OCI-M1 (cell line): Measurements from ENCODE around the gene ANKRD18A.
"Not testable (repeated sequence)": the region's sequence is repeated elsewhere in the genome, so short reads cannot be mapped to it uniquely, and the experiment has no call there.

ENCODE experiments used
- DNase-seq: peaks from one replicate; lab custom pipeline; 2025; lab: John Stamatoyannopoulos, UW

ANKRD18A gene

DNA sequence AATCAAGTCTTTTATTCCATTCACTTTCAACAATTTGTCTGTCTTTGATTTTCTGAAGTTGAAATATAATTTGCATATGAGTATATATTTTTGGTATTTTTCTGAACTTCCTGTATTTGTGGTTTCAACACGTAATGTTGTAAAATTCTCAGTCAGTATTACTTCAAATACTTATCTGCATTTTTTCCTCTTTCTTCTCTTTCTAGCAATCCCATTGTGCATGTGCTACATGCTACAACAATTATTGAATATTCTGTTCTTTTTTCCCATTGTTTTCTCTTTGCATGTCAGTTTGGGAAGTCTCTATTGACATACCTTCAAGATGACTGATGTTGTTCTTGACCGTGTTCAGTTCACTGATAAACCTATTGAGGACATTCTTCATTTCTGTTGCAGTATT, 5.6 kb upstream of the ANKRD18A start:
- no peak for DNase-seq

DNA sequence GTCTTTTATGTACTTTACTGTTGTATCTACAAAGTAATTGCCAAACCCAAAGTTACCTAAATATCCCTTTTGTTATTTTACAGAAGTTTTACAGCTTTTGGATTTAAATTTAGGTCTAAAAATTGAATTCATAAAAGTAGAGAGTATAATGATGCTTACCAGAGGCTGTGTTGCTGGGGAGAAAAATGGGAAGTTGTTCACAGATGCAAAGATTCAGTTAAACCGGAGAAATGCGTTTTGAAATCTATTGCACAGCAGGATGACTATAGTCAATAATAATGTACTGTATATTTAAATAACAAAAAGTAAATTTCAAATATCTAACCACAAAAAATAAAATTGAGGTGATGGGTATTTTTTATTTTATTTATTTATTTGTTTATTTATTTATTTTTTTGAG, 2.6 kb upstream of the ANKRD18A start:
- no peak for DNase-seq

DNA sequence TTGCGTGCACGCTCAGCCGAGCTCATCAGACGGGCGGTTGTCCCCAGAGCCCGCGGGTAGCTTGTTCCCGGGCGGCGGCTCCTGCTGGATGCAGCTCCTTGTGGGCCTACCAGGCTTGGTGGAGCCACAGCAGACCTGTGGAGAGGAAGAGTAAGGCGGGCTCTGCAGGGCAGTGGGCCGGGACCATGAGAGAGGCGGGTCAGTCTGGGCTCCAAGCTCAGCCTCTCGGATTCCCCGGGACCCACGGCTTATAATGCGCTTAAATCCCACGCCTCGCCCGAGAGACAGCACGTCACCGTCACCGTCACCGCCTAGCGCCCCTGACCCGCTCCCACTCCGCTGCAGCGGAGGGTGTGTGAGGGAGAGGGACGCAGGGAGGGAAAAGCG, 1.9 kb upstream of the ANKRD18A start:
- no peak for DNase-seq

DNA sequence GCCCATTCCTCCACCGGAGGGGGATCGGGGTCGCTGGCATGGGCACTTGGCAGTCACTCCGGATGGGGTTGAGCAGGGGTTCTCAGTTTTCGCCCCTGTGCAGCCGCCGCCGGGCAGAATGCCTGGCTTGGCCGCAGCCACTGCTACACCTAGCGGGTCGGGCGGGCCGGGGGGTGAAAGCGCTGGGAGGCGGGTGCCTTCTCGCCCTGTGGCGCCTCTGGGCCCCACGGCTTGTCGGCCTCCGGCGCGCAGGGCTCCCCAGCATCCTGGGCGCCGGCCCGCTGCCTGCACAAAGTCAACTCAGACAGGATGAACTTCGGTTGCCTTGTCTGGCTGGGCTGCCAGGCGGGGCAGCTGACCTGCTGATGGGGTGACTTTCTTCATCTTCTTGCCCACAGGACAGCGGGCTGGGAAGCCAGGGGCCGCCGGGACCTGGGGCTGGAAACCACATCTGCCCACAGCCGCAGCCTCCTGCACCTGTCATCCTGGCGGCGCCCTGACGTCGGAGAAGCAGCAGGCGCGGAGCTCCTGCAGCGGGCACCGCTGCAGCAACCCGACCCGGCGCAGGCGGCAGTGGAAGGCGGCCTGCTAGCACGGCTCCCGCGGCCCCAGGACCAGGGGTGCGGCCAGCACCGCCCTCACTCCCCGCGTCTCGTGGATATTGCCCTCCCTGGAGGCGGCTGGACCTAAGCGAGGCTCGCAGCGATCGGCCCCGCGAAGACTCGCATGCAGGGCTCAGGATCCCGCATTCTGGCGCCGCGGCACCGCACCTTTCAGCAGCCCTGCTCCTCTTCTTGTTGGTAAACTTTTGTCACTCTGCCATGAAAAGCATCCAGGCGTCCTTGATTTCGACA, 1.3 kb upstream of the ANKRD18A start:
- no peak for DNase-seq

DNA sequence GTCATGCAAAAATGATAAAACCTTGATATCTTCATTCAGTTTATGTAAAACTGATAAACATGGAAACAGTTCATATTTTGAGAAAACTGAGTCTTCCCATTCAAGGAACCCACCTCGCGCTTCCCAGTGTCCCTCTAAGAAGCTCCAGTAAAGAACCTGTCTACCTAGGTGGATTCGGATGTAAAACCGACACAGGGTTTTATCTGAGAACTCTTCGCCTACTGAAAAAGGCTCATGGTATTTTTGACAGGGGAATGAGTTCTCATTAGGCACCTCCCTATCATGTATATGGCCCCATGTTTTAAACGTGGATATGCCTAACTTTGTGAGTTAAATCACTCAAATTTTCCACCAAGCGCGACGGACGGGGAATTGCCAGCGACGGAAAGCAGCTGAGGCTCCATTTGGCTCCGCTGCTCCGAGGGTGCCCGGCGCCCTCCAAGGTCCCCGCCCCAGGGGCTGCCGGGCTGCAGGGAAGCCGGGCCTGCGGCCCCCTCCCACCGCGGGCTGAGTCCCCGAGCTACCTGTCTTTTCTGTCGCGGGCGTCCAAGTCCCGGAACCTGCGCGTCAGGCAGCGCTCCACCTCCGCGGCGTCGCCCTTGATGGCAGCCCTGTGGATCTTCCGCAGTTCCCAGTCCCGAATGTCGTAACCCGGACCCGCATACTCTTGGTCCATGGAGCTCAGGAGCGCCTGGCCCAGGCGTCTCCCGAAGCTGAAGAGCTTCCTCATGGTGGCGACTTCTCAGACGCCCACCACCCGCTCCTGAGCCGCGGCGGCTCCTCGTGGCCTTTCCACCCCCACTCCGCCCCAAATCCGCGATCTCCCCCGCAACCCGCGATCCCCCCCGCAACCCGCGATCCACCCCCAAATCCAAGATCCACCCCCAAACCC, 594 bp downstream of the ANKRD18A start:
- no peak for DNase-seq

DNA sequence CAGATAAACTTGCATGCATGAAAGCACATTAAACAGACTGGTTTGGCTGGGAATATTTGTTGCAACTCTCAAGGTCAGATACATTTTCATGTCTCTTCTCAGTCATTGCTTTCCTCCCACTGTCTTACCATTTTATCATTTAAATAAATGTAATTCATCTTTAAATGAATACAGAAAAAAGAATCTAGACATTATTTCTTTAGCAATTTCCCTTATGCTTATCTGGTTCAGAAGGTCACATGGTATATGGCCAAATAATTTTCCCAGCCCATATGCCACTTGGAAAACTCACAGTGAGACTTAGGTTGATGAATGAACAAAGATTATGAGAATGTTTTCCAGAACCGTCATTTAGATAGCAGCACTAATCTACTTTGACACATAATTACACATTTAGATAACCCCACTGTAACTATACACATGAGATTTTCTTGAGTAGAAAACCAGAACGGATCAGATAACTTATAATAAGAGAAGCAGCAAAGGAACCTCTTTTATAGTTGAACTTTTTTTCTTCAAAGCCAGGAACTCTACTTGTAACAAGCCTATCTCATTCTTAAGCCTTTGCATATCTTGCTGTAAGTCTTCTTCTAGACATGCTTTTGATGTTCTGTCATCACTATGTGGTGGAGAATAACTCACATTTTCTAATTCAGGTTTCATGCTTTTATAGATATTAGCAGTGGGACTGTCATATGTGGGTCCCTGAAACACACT, 22.2 kb downstream of the ANKRD18A start:
- not testable (repeated sequence) for DNase-seq

DNA sequence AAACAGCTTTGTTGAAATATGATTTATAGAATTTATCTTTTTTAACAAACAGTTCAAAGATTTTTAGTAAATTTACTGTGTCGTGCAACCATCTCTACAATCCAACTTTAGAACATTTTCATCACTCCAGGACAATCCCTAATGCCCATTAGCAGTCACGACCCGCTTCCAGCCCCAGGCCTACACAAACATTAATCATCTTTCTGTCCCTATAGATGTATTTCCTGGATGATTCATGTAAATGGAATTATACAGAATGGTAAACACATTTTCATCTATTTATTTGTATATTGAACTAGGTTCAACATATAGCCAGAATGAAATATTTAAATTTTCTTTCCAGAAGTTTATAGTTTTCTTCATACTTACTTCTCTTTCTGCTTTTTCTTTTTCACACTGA, 25.3 kb downstream of the ANKRD18A start:
- not testable (repeated sequence) for DNase-seq

DNA sequence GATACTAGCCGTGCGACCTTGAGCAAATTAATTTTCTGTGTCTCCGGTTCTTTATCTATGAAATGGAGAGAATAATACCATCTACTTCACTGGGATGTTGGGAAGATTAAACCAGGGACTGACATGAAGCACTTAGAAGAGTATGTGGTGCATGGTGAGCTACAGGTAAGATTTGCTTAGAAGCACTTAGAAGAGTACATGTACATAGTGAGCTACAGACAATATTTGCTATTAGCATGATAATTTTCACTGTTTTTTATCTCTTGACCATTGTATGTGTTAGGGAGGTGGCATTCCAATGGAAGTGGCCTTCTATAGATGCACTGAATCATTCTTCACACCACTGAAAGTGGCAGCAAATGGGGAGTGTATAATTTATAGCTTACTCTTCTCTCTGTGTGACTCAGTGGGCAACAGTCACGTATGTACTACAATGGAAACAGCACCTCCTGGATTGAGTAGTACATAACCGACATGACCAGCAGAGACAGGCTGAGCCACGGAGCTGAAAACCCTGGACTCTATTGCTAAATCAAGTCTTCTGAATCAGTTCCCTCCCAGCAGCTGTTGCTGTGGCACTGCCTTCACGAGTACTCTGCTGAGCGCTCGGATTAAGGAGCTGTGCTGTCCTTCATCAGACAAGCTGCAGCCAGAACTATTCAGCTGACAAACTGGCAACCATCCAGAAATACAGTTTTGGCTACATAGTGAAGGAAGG, 28.9 kb downstream of the ANKRD18A start:
- DNase-seq, result peak; percentile 7

DNA sequence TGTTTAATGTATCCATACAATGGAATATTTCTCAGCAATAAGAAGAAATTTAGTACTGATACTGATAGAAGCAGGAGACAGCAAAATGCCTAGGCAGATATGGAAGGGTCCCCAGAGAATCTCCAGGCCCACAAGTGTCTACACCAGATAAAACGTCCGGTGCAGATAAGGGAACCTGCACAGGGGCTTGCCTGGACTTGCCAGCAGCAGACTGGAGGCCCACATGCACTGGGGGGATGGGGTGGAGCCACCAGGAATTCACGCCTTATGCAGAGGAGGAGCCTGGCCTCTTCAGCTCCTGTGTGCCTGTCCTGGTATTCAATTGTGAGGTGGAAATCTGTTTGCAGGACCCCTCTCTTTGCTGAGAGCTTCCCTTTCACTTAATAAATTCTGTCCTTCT, 36.6 kb downstream of the ANKRD18A start:
- peak; percentile 20 for DNase-seq

DNA sequence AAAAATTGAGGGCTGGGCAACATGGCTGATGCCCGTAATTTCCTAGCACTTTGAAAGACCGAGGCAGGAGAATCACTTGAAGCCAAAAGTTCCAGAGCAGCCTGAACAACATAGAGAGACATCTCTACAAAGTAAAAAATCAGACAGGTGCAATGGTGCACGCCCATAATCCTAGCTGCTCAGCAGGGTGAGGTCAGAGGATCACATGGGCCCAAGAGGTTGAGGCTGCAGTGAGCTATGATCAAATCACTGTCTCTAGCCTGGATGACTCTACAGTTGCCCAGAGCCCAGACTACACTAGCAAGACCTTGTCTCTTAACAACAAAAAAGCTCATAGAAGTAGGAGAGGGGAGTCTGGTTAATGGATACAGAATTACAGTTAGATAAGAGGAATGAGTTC, 40.3 kb downstream of the ANKRD18A start:
- DNase-seq, result not testable (repeated sequence)

DNA sequence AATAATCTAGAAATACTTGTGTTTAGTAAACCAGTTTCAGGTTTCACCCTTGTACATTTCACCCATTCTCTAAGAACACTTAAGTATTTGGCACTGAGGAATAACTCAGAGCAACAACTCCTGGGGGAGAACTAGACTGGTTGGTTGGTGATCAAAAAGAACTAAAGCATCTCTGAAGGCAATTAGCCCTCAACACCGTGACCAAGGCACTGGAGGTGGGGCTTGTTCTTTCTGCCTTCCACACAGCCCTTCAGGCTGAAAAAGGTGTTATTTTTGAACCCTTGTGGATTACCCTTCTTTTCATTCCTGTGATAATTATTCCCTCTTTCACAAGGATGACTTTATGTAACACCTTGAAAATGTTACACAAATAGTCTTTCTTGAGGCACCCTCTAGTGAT, 44.2 kb downstream of the ANKRD18A start:
- not testable (repeated sequence) for DNase-seq

DNA sequence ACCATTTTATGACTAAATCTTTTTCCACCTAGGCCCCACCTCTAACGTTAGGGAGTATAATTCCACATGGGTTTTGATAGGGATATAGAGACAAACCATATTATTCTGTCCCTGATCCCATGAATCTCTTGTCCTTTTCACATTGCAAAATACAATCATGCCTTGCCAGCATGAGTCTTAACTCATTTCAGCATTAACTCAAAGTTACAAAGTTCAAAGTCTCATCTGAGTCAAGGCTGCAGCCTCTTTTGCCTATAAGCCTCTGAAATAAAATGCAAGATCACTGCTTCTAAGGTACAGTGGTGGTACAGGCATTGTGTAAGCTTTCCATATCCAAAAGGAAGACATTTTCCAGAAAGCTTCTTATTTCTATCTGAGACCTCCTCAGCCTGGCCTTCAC, 54.3 kb downstream of the ANKRD18A start:
- not testable (repeated sequence) for DNase-seq

DNA sequence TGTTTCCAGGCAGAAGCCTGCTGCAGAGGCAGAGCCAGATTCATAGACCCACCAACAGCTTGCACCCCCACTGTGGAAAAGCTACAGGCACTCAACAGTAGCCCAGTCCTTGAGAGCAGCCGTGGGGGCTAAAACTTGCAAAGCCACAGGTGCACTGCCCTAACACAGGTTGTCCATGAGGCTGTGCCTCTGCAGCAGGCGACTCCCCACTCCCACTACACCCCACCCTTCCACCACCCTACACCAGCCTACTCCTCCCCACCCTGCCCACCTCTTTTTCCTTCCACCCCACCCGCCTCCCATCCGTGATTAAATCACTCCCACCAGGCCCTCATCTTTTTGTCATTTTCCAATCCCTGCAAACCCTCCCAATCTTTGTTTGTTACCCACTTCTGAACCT, 55.2 kb downstream of the ANKRD18A start:
- DNase-seq, result not testable (repeated sequence)

DNA sequence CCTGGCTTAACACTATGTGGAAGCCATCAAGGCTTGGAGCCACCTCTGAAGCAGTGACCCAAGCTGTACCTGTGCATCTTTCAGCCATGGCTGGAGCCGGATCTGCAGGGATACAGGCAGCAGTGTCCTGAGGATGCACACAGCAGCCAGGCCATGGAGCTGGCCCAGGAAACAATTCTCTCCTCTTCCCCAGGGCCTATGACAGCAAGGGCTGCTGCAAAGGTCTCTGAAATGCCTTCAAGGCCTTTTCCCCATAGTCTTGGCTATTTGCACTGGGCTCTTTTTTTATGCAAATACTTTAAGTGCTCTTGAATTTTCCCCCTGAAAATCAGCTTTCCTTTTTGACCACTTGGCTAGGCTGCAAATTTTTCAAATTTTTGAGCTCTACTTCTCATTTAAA, 56.5 kb downstream of the ANKRD18A start:
- not testable (repeated sequence) for DNase-seq

DNA sequence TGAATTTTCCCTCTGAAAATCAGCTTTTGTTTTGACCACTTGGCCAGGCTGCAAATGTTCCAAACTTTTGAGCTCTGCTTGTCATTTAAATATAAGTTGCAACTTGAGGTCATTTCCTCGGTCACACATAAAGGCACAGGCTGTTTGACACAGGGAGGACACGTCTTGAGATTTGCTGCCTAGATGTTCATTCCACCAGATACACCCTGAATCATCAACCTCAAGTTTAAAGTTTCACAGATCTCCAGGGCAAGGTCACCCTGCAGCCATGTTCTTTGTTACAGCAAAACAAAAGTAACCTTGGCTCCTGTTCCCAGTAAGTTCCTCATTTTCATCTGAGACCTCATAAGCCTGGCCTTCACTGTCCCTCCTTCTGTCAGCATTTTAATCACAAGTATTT, 59.3 kb downstream of the ANKRD18A start:
- peak; percentile 24 for DNase-seq

DNA sequence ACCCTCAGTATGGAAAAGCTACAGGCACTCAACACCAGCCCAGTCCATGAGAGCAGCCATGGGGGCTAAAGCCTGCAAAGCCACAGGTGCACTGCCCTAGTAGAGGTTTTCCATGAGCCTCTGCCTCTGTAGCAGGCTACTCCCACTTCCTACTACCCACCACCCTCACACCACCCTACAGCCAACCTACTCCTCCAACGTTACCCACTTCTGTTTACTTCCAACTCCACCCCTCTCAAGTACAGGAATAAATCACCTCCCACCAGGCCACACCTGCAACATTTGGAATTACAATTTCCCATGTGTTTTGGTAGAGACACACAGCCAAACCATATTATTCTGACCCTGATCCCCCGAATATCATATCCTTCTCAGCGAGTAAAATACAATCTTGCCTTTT, 61.2 kb downstream of the ANKRD18A start:
- not testable (repeated sequence) for DNase-seq

DNA sequence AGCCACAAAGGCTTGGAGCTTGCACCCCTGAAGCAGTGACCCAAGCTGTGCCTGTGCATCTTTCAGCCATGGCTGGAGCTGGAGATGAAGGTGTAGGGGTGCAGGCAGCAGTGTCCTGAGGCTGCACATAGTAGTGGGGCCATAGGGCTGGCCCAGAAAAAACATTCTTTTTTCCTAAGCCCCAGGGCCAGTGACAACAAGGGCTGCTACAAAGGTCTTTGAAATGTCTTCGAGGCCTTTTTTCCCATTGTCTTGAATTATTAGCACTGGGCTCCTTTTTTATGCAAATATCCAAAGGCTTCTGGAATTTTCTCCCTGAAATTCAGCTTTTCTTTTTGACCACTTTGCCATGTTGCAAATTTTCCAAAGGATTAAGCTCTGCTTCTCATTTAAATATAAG, 62.6 kb downstream of the ANKRD18A start:
- DNase-seq, result not testable (repeated sequence)

DNA sequence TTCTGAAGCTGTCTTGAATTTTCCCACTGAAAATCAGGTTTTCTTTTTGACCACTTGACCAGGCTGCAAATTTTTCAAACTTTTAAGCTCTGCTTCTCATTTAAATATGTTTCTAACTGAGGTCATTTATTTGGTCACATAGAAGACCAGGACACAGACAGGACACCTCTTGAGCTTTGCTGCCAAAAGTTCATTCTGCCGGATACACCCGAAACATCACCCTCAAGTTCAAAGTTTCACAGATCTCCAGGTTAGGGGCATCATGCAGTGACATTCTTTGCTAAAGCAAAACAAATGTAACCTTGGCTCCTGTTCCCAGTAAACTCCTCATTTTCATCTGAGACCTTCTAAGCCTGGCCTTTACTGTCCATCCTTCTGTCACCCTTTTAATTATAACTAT, 65.4 kb downstream of the ANKRD18A start:
- DNase-seq, result not testable (repeated sequence)

DNA sequence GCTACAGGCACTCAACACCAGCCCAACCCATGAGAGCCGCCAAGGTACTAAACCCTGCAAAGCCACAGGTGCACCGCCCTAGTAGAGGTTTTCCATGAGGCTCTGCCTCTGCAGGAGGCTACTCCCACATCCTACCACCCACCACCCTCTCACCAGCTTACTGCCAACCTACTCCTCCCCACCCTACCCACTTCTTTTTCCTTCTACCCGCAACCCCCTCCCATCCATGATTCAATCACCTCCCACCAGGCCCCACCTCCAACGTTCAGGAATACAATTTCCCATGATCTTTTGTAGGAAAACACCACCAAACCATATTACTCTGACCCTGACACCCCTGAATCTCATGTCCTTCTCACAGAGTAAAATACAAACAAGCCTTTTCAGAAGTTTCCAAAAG, 67.4 kb downstream of the ANKRD18A start:
- DNase-seq, result not testable (repeated sequence)

DNA sequence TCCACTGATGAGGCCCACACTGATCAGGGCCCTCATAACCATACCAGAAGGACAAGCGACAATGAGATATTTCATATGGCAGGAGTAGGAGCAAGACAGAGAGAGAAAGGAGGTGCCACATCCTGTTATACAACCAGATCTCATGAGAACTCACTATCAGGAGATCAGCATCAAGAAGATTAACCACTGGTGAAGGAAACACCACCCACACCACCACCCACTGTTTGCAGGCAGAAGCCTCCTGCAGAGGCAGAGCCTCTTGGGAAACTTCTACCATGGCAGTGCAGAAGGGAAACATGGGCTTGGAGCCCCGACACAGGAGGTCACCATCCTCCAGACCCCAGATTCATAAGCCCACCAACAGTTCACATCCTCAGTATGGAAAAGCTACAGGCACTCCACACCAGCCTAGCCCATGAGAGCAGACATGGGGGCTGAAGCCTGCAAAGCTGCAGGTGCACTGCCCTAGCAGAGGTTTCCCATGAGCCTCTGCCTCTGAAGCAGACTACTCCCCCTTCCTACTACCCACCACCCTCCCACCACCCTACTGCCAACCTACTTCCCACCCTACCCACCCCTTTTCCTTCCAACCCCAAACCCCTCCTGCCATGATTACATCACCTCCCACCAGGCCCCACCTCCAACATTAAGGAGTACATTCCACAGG, 73.8 kb downstream of the ANKRD18A start:
- not testable (repeated sequence) for DNase-seq

DNA sequence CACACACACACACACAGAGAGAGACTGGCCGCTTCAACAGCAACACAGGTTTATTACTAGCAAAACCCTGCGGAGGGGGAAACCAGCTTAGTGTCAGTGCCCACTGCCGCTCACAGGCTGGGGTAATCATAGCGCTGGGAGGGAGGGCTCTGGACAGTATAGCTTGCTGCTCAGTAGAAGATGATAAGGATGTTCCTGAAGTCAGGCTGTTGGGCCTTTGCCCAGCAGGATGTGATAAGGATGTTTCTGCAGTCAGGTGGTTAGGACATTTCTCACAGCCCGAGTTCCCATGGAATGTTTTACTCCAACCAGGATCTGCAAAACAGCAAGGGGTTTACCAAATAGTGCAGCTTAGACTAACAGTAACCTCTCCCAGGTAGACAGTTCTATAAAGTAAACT, 79.9 kb downstream of the ANKRD18A start:
- not testable (repeated sequence) for DNase-seq
